Measurements from ENCODE around the gene SEPTIN2.
"Not testable (repeated sequence)": the region's sequence is repeated elsewhere in the genome, so short reads cannot be mapped to it uniquely, and the experiment has no call there.

Gene SEPTIN2

DNA sequence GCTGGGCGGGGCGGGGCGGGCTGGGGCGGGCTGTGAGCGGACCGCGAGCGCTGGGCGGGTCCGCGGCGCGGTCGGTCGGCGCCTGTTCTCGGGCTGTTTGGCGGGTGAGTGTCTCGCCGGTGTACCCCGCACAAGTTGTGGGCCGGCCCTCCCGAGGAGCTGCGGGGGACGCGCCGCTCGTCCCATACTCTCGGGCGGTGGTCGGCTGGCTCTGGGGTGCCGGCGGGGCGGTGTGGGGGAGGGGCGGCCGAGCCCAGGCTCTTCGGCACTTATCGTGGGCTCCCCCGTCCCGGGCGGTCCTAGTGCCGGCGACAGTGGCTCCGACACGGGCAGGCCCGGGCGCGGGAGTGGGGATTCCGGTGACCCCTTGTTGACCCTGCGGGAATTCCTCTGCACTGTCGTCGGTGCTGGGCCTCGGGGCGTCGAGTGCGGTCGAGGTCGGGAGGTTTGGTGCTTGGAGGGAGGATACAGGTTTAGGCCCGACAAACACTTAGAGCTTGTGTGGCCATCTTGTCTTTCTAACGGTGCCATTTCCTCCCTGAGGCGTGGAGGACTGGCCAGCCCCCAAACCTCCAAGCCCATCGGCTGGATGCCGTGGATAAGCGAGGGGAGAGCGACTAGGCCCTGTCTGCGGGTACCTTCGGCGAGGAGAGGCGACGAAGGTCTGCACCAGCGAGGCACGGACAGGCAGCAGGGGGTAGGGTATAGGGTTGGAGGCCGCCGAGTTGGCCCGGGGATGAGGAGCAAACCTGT is at the start of gene SEPTIN2:
TSS of gene SEPTIN2 (plus strand) at position 47 of the 753 bp plus-strand sequence. CDS start 8,308 bp downstream, outside the sequence.
- DNase-seq: no peak

DNA sequence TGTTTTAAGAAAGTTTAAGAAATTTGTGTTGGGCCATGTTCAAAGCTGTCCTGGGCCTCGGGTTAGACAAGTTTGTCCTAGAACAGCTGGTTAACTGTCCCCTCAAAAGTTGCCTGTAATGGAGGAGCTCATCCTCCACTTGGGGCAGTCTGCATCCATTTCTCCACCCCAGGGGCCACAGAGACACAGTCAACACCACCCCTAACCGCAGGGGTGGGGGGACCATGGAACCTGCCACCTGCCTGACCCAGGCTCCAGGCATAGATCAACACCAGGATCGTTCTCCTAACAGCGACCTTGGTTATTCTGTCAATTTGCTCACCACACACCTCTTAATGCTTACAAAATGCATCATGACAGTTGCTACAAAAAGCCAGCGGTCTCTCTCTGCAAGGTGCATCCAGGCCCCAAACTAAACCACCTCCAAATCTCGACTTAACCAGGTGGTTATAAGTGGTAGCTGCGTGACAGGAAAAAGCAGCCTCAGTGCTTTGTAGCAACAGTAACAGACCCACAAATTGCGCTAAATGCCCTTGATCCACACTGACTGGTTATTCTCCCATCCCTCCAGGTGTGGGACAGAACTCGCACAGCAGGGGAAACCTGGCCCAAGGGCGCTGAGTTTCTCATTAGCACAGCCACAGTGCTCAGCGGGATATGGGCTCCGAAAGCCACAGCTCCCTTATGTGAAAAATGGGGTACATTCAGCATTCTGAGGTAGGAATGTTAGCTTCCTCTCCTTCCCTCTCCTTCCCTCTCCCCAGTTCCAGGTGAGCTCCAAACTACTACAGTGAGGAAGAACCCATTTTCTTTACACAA is 48.3 kb upstream of the SEPTIN2 start:
- no peak for DNase-seq

DNA sequence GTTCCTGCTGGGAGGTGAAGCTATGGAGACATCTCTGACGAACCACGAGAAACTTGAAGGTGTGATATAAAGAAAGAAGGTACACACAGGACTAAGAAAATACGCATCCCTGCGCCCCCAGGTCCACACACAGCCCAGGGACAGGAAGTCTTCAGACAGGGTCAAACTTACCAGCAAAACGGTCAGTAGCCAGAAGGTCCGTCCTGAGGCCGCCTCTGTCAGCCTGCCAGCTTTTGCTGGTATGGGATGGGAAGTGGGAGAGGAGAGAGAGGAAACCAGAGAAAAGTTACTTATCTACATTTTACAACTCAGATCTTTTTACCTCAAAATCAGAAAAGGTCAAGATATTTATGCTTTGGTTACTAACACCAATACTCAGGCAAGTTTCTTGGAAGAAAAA is 47.4 kb upstream of the SEPTIN2 start:
- DNase-seq: no peak

DNA sequence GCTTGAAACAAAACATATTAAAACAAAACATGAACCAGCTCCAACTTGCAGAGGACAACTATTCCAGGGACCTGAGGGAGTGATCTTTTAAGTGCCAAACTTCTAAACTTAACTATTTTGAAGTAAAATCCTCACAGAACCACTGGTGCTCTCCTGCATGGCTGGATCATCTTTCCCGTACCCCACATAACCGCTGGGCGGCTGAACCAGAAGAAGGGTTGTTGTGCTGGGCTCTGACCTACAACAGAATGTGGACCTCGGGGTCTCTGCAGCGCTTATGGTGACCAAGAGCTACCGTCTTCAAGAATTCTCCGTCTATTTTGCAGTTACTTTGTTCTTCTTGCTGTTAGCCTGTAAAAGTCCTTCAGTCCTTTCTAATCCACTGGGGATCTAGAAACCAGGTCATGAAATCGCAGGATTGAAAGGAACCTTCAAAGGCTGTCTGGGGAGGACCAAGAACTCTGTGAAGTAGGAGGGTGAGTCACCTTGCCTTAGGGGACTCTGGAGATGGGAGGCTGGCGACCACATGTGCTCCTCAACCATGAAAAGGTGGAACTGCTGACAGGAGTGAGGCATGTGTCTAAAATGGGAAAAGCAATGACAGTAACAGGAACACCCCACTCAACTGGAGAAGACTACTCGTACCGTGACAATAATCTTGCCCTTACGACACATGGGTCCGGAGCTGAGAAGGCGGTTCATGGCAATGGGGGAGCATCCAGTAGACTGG is 46.8 kb upstream of the SEPTIN2 start:
- DNase-seq: no peak

DNA sequence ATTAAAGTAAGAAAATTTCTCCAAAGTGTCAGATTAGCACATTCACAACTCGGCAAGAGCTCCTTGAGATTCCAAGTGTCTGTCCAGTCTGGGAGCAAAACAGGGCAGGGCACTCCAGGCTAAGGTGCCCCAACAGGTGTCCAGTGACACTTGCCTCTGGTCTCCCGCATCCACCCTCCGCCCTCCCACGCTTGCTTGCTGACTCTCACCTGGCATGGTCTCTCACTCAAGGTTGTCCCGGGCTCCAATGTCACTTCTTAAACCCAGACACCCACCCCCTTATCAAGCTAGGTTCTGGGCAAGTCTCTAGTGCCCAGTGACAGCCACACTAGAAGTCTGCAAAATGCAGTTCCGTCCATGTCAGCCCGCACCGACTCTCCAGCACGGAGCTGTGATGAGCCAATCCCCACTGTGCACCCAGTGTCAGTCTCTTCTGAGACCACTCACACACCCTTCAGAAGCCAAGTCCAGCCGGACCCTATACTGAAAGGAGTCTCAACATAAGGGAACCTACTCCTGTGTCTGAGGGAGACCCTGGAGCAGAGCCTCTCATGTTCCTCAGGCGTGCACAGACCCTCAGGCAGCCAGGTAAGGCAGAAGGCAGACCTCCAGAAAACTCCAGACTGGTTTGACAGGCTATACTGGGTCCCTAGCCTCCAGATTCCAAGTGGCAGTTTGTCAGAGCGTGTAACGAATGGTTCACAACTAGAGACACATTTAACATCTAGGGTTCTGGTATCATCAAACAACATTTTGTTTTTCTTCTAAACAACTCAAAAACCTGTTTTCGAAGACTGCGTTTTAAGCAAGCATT is 45.8 kb upstream of the SEPTIN2 start:
- no peak for DNase-seq

DNA sequence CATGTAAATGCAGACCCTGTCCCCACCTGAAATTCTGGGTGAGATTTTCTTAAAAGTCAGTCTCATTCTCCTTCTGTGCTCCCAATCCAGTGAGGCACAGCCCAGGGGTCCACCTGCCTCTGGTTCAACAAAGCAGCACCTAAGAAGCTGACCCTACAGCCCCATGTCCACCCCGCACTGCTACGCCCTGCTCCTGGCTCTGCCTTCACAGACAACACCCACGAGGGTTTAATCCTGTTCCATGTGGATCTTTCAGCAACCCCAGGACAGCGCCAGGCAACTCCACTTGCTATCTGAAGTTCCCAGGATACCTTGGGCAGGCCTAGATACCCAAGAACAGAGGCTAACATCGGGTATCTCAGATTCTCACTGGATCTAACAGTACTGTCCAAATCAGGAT is 45.2 kb upstream of the SEPTIN2 start:
- DNase-seq: no peak

DNA sequence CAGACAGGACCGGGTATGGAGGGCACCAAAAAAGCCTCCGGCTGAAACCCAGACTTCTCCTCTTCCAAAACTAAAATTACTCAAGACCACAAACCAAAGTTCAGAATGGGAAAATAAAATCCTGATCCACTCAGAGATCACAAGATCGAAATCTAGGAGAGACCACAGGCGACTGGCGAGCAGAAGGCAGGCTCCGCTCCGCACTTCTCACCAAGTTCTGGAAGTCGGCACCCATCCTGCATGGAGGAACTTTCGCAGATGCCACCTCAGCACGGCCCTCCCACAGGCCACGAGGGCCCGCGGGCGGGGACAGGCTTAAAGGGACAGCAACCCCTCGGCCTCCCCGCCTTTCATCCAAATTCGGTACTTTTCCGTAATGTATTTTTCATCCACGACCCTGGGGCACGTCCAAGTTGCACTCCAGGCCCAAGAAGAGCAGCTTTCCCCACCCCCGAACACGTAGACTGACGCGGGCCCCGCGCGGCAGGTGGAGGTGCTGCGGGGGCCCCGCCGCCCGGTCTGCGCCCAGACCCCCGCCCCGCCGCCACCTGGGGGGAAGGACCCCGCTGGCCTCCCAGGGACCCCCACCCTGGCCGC is 43.9 kb upstream of the SEPTIN2 start:
- peak; percentile 89 for DNase-seq

DNA sequence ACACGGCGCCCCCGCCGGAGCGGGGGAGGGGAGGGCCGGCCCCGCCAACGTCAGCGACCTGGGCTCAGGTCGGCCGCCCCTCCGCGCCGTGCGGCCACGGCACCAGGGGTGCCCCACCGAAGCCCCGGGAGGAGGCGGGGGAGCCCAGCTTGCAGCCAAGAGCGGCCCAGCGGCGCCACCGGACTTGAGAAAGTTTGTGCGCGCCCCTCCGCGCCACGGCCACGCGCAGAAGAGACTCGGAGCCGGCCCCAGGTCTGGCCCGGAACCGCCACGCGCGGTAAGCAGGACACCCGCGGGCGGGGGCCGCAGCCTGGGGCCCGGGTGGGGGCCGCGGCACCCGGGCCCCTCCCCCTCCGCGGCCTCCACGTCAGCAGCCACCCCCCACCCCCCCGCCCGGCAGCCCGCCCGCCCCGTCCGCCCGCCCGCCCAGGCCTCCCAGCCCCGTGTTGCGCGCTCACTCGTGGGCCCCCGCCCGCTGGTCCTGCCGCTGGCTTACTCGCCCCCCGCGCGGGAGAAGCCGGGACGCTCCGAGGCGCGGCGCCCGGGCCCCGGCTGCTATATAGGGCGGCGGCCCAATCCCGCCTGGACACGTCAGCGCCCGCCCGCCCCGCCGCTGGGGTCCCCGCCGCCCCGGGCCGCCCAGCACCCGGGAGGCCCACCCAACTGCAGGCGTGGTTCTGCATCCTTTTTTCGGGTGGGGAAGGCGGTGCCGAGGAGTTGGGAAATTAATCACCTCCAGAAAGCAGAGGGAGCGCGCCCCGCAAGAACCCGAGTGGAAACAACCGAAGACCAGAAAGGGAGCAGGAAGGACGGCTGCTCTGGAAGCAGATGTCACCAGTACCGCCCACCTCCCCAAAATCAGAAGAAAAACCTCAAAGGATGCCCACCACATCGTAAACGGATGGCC is 43.2 kb upstream of the SEPTIN2 start:
- DNase-seq: peak; percentile 86

DNA sequence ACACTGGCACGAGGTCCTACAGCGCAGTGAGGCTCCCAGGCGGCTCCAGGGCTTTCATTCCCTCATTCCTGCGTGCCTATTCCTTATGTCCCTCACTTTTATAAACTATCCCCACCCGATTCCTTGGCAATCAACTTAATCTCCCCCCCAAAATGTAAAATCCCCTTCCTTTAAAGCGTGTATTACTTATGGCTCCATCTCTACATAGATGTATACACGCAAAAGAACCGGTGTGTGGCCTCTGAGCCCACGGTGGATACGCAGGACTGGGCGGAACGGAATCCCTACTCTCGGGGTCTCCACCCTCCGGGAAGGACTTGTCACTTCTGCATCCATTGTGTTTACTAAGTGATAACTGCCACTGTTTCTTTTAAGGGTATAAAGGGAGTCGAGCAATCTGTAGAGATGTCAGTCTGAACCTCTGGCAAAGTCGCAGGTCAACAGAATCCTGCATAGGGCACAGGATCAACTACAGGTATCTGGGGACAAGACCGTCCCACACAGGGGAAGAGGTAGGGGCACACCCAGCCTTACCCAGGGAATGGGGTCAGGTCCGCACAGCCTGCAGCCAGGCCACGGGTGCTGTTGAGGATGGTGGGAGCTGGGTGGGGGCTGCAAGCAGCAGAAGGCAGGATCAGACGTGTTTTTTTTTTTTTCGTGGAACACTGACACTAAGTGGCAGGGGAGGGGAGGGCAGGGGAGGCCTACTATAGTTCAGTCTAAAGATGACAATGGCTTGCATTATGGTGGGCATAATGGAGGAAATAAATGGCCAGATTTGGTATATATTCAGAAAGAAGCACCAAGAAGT is 42.3 kb upstream of the SEPTIN2 start:
- DNase-seq: no peak

DNA sequence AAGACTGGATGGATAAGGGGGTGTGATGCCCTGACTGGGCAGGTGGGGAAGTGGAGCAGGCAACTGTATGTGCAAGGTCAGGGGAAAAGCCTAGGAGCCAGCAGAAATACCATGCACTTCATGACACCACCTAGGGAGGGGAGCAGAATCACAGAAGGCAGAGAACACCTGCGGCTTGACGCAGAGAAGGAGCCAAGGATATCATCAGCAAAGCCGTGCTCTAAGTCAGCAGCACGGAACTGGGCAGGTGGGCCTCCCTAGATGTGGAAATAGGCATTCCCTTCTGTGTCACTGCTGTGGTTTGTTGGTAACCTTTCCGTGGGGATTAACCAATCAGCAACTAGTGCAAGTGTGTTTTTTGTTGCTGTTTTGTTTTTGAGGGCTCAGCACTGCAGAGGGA is 41.6 kb upstream of the SEPTIN2 start:
- no peak for DNase-seq

DNA sequence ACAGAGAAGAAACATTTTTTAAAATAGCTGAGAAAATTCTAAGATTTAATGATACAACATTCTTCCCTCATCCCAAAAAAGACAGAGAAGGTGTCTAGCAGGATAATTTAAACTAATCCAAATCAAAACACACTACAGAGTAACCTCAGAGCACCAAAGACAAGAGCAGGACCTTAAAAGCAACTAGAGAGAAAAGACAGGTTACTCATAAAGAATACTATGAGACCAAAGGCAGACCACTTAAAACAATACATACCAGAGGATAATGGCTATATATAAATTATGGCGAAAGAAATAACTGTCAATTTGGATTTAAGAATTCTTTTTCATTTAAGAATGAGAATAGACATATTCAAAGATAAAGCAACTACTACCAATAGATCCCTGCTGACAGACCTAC is 40.2 kb upstream of the SEPTIN2 start:
- no peak for DNase-seq

DNA sequence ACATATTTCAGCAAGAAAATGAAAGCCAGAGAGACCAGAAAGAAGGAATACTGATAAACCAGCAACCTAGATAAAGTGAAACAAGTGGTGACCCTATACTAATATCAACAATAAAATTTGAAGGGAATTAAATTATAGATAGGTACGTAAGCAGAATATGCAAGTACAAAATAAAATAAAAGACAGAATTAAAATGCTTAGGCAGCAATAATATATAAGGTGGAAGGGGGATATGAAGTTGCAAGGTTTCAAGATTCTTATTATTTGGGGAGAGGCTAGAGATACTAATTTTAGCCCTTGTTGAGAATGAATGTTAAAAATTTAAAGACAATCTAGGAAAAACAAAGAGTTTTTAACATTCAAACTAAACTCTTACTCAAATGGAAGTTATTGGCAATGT is 39.8 kb upstream of the SEPTIN2 start:
- no peak for DNase-seq

DNA sequence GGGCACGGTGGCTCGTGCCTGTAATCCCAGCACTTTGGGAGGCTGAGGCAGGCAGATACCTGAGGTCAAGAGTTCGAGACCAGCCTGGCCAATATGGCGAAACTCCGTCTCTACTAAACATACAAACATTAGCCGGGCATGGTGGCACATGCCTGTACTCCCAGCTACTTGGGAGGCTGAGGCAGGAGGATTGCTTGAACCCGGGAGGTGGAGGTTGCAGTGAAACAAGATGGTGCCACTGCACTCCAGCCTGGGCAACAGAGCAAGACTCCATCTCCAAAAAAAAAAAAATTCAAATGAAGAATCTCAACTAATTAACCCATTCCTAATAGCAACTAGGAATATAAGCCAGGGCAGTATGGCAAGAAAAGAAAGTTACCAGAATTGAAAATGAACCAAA is 37.4 kb upstream of the SEPTIN2 start:
- not testable (repeated sequence) for DNase-seq

DNA sequence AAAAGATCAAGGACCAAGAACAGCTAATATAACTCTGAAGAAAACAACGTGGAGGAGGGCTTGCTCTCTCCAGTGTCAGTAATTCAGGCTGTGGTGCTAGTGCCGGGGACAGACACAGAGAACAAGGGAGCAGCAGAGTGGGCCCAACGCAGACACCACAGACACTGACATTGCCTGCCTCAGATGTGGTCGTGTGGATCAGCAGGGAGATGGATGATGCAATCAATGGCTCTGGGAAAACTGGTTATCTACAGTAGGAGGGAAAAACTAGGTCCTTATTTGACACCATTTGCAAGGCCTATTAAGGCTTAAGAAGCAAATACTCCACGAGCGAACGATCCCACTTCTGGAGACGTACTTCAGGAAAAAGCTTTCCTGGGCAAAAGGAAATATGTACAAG is 36.3 kb upstream of the SEPTIN2 start:
- DNase-seq: no peak

DNA sequence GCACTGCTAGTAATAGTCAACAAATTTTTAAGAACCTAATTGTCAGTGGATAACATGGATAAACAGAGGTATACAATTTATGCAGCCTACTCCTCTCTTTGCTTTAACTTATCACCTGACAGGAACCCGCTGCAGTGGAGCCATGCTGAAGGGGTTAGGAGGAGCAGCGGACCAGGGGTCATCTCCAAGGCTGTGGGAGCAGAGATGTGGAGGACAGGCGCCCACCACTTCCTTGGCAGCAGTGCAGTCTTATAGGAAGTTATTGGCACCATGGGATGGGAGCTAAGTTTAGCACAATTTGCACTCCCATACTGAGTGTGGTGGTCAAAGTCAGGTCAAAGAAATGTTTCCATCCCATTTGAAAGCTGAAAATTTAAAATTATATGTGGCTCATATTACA is 35.9 kb upstream of the SEPTIN2 start:
- no peak for DNase-seq

DNA sequence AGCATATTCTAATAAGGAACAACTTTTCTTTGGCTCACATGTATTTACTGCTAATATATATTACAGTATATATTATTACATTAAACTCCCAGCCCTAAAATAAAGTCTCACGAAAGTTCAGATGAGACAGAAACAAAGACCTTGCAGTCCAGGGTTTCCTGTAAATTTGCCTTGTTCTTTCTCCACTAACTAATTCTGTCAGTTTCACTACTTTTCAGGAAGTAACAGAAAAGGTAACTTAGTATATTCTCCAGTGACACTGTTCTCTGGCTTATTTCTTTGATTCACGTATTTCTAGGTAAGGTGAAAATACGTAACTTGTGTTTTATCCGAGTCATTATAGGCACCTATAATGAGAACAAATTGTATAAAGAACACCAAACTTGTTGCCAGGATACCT is 35.4 kb upstream of the SEPTIN2 start:
- no peak for DNase-seq

DNA sequence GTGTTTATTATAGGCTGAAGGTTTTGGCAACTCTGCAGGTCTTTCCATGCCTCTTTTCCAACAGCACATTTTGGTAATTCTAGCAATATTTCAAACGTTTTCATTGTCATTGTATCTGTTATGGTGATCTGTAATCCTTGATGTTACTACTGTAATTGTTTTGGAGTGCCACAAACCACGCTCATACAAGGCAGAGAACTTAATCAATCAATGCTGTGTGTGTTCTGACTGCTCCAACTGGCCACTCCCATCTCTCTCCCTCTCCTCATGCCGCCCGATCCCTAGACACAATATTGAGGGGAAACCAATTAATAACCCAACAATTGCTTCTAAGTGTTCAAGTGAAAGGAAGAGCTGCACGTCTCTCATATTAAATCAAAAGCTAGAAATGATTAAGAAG is 33.2 kb upstream of the SEPTIN2 start:
- DNase-seq: no peak

DNA sequence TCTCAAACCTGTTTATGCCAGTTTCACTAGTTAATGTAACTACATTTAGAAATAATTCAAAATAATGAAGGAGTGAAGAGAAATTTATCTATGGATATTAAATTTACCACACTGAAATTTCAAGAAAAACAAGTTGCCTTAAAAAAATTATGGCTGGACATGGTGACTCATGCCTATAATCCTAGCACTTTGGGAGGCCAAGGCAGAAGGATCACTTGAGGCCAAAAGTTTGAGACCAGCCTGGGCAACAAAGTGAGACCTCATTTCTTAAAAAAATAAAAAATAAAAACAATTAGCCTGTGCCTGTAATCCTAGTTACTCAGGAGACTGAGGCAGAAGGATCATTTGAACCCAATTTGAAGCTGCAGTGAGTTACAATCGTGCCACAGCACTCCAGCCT is 30.1 kb upstream of the SEPTIN2 start:
- no peak for DNase-seq

DNA sequence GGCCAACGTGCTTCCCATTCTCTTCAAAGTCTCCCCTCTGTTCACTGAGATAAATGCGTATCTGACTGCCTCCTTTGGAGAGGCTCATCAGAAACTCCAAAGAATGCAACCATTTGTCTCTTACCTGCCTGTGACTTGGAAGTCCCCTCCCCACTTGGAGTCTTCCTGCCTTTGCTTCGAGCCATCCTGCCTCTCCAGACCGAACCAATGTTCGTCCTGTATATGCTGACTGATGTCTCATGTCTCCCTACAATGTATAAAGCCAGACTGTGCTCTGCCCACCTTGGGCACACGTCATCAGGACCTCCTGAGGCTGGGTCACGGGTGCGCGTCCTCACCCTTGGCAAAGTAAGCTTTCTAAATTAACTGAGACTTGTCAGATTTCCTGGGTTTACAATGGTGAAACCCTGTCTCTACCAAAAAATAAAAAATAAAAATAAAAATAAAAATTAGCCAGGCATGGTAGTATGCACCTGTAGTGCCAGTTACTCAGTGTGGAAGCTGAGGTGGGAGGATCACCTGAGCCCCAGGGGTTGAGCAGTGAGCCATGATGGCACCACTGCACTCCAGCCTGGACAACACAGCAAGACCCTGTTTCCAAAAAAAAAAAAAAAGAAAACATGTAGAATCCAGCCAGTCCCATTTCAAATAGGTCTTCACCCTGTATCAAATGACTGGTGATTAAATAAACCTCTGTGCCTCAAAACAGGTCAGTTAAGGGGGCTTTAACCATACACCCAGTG is 29.2 kb upstream of the SEPTIN2 start:
- no peak for DNase-seq

Measured in right hindlimb (tissue), 1 donor.